ENCODE results near the gene SNRPD3. TPM values are rescaled to one million over a fixed set of nuclear protein-coding genes. Genes with fewer than 3 reads are reported as not detected.

Gene SNRPD3
- total RNA-seq, 1 experiment from 2014 or later: 270 TPM

DNA sequence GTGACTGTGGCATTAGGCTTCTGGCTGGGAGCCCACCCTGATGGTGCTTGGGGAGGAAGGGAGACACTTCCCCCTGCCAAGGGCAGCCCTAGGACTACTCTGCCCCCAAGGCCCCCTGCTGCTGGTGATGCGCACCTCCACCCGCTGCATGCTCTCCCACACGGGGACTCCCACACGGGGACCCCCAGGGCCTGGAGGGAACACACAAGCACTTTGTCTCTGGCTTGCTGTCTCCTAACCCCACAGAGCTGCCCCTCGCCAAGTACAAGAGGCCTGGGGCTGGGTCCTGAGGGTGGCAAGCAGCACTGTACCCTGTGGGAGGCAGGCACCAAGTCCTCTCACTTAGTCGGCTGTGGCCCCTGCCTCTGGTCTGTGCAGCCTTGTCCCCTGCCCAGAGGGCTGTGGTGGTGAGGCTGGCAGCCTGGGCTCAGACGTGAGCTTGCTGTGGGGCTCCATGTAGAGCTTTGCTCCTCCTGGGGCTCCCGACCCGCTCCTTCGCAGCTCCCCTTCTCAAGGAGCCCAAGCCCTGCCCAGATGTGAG is 29.1 kb downstream of the SNRPD3 start:
- POLR2A ChIA-PET (ENCODE audit: unreplicated experiment): no interaction called here

DNA sequence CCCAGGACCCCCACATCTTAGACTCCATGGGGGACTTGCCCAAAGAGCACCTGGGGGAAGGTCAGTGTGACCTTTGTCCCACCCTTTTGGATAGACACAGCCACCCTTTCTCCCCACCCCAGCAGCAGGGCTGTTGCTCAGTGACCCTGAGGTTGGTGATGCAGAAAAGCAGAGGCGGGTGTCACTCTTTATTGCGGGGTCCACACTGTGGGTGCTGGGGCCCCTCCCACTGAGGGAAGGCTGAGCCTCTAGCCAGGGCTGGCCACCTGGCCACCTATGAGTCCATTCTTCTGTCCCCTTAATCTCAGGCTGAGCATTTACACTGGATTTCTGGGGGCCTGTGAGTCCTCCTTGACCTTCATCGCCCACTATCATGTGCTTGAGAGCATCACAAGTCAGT is 29.7 kb downstream of the SNRPD3 start:
- no peak for DNase-seq
- no TSS peak for BruUV-seq (replicated peaks)
- Histone ChIP-seq H3K4me1 (ENCODE audit: insufficient read depth, low read length) (no peaks in the 10 kb centered on the region), H3K4me2 (ENCODE audit: low read length) (no peak overlapping the region), H3F3A (ENCODE audit: low read length, unreplicated experiment) (no peaks in the 10 kb centered on the region), H3K36me3 (ENCODE audit: low read depth, low read length) (no peaks in the 10 kb centered on the region), H2AFZ (ENCODE audit: low read length) (no peak overlapping the region), H3K9me2 (replicated peaks; ENCODE audit: low read length) (no peaks in the 10 kb centered on the region), H3K9me3 (ENCODE audit: low read length) (no peaks in the 10 kb centered on the region), H3K27ac (ENCODE audit: low read length) (no peak overlapping the region), H3K79me2 (ENCODE audit: low read length) (no peaks in the 10 kb centered on the region), H3K4me3 (ENCODE audit: low read length) (no peak overlapping the region), H3K9ac (ENCODE audit: low read length) (no peak overlapping the region), H4K20me1 (ENCODE audit: low read length) (no peaks in the 10 kb centered on the region), H3K27me3 (ENCODE audit: low read length) (no peaks in the 10 kb centered on the region)
- POLR2A ChIA-PET (ENCODE audit: unreplicated experiment): no interaction called here
- intact Hi-C loops (cut with micrococcal nuclease): no loop called here
- CTCF ChIA-PET: no interaction called here
- ATAC-seq: no peak
- TF ChIP-seq EZH2phosphoT487 (IDR thresholded peaks at IDR 0.05; ENCODE audit: borderline replicate concordance, low read length) (no peak), EZH2 (IDR thresholded peaks at IDR 0.05; ENCODE audit: low read length, unreplicated experiment) (no peak)
- TF ChIP-seq, protein P1, sequence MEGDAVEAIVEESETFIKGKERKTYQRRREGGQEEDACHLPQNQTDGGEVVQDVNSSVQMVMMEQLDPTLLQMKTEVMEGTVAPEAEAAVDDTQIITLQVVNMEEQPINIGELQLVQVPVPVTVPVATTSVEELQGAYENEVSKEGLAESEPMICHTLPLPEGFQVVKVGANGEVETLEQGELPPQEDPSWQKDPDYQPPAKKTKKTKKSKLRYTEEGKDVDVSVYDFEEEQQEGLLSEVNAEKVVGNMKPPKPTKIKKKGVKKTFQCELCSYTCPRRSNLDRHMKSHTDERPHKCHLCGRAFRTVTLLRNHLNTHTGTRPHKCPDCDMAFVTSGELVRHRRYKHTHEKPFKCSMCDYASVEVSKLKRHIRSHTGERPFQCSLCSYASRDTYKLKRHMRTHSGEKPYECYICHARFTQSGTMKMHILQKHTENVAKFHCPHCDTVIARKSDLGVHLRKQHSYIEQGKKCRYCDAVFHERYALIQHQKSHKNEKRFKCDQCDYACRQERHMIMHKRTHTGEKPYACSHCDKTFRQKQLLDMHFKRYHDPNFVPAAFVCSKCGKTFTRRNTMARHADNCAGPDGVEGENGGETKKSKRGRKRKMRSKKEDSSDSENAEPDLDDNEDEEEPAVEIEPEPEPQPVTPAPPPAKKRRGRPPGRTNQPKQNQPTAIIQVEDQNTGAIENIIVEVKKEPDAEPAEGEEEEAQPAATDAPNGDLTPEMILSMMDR (conservative IDR thresholded peaks at IDR 0.05; ENCODE audit: low read depth, low read length): no peak

More for the DNA sequence above, 29.1 kb downstream of the SNRPD3 start:
- intact Hi-C loops (cut with micrococcal nuclease): no loop called here
- H3K36me3 ChIP-seq (ENCODE audit: low read depth, low read length): no peaks in the 10 kb centered on the region
- TF ChIP-seq EZH2 (IDR thresholded peaks at IDR 0.05; ENCODE audit: low read length, unreplicated experiment): no peak
- TF ChIP-seq EZH2phosphoT487 (IDR thresholded peaks at IDR 0.05; ENCODE audit: borderline replicate concordance, low read length): no peak
- TF ChIP-seq, protein P1 (conservative IDR thresholded peaks at IDR 0.05; ENCODE audit: low read depth, low read length): no peak
- no peaks in the 10 kb centered on the region for H3K79me2 ChIP-seq (ENCODE audit: low read length)
- no peaks in the 10 kb centered on the region for H4K20me1 ChIP-seq (ENCODE audit: low read length)
- no peak overlapping the region for H3K4me2 ChIP-seq (ENCODE audit: low read length)
- H3K4me1 ChIP-seq (ENCODE audit: insufficient read depth, low read length): no peaks in the 10 kb centered on the region
- H3K4me3 ChIP-seq (ENCODE audit: low read length): no peak overlapping the region
- no peaks in the 10 kb centered on the region for H3K27me3 ChIP-seq (ENCODE audit: low read length)
- no peaks in the 10 kb centered on the region for H3K9me3 ChIP-seq (ENCODE audit: low read length)
- ATAC-seq (no peak), DNase-seq (no peak)
- BruUV-seq (replicated peaks): no TSS peak
- H3F3A ChIP-seq (ENCODE audit: low read length, unreplicated experiment): no peaks in the 10 kb centered on the region
- no peaks in the 10 kb centered on the region for H3K9me2 ChIP-seq (replicated peaks; ENCODE audit: low read length)
- H3K9ac ChIP-seq (ENCODE audit: low read length): no peak overlapping the region
- H2AFZ ChIP-seq (ENCODE audit: low read length): no peak overlapping the region
- H3K27ac ChIP-seq (ENCODE audit: low read length): no peak overlapping the region
- CTCF ChIA-PET: no interaction called here

DNA sequence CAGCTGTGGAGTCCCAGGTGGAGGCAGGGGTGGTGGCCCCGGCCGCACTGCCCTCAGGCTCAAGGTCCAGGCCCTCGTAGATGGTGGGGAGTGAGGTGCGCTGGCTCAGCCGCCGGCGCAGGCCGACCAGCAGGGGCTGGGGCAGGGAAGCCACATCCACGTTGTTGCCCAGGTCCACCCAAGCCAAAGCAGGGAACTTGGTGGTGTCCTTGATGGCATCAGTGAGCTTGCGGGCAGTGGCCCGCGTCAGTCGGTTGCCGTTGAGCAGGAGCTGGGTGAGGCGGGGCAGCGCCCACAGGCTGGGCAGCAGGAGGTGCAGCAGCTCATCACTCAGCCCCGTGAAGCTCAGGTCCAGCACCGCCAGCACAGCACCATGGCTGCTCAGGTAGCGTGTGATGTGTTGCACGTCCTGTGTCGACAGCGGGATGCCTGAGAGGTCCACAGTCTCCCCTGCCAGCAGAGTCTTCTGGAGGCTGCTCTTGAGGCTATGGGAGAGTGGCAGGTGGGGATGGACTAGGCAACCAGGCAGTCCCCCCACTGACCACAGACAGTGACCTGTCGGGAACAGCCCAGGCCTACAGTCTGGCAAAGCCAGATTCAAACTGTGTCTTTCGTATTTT is 30.2 kb downstream of the SNRPD3 start:
- intact Hi-C loops (cut with micrococcal nuclease): no loop called here
- H3F3A ChIP-seq (ENCODE audit: low read length, unreplicated experiment): no peaks in the 10 kb centered on the region
- H3K4me3 ChIP-seq (ENCODE audit: low read length): no peak overlapping the region
- H3K27ac ChIP-seq (ENCODE audit: low read length): no peak overlapping the region
- no peak overlapping the region for H3K4me2 ChIP-seq (ENCODE audit: low read length)
- no peaks in the 10 kb centered on the region for H3K4me1 ChIP-seq (ENCODE audit: insufficient read depth, low read length)
- DNase-seq: no peak
- no peak for ATAC-seq
- no peak overlapping the region for H3K9ac ChIP-seq (ENCODE audit: low read length)
- no peaks in the 10 kb centered on the region for H4K20me1 ChIP-seq (ENCODE audit: low read length)
- H3K79me2 ChIP-seq (ENCODE audit: low read length): no peaks in the 10 kb centered on the region
- TF ChIP-seq, protein P1 (conservative IDR thresholded peaks at IDR 0.05; ENCODE audit: low read depth, low read length): no peak
- no peak for TF ChIP-seq EZH2phosphoT487 (IDR thresholded peaks at IDR 0.05; ENCODE audit: borderline replicate concordance, low read length)
- no peak for TF ChIP-seq EZH2 (IDR thresholded peaks at IDR 0.05; ENCODE audit: low read length, unreplicated experiment)
- no peak overlapping the region for H2AFZ ChIP-seq (ENCODE audit: low read length)
- ChIA-PET CTCF (no interaction called here), POLR2A (ENCODE audit: unreplicated experiment) (no interaction called here)
- no peaks in the 10 kb centered on the region for H3K36me3 ChIP-seq (ENCODE audit: low read depth, low read length)
- BruUV-seq (replicated peaks): no TSS peak
- H3K27me3 ChIP-seq (ENCODE audit: low read length): no peaks in the 10 kb centered on the region
- H3K9me2 ChIP-seq (replicated peaks; ENCODE audit: low read length): no peaks in the 10 kb centered on the region
- no peaks in the 10 kb centered on the region for H3K9me3 ChIP-seq (ENCODE audit: low read length)

Measured in PC-3 (cell line).